IMR-90 (cell line): ENCODE results near the gene HSF2BP. TPM values are rescaled to one million over a fixed set of nuclear protein-coding genes. Genes with fewer than 3 reads are reported as not detected.

Source experiments
- ATAC-seq: fragments of 200-7000 bp; cut with Tn5 transposase; 2 replicates; pipeline ENCODE4 v1.9.1; 2020; ENCODE audit warnings: low read depth, mild to moderate bottlenecking, moderate library complexity
- BruUV-seq: library from RNA; stranded (reverse); fragments of 400-500 nt; replicated peaks from 2 replicates; lab custom pipeline; 2021; lab: Mats Ljungman, UMichigan
- CTCF ChIA-PET: fragments of 300-600 bp; formaldehyde crosslinking; extraction: SDS; loops from one replicate; lab custom pipeline; 2021; ENCODE audit warnings: antibody characterized with exemption; lab: Yijun Ruan, JAX
- POLR2A ChIA-PET: fragments of 300-600 bp; sonication (Branson Sonifier 250); formaldehyde crosslinking; loops from one replicate; lab custom pipeline; 2022; ENCODE audit warnings: antibody characterized with exemption; ENCODE audit not compliant: unreplicated experiment; lab: Charles Lee
- DNase-seq: peaks from one replicate; pipeline ENCODE4 v3.0.0; 2013
- H2AFZ ChIP-seq: replicated peaks from 2 replicates; pipeline ENCODE3; 2013; ENCODE audit warnings: low read length, mild to moderate bottlenecking; ENCODE audit not compliant: poor library complexity
- H2AK5ac ChIP-seq: 2 replicates; pipeline ENCODE4 v1.6.1; 2013; ENCODE audit warnings: low read depth, low read length, inconsistent platforms
- H2AK9ac ChIP-seq: replicated peaks from 2 replicates; pipeline ENCODE3; 2013; ENCODE audit warnings: mild to moderate bottlenecking, low read depth, low read length, moderate library complexity; ENCODE audit not compliant: poor library complexity
- H2BK120ac ChIP-seq: 2 replicates; pipeline ENCODE4 v1.6.1; 2013; ENCODE audit warnings: low read depth, low read length, inconsistent platforms
- H2BK15ac ChIP-seq: 3 replicates; pipeline ENCODE4 v1.6.1; 2013; ENCODE audit warnings: low read depth, low read length, inconsistent platforms
- H2BK20ac ChIP-seq: 2 replicates; pipeline ENCODE4 v1.6.1; 2013; ENCODE audit warnings: low read depth, mild to moderate bottlenecking, inconsistent platforms, low read length, moderate library complexity
- H2BK5ac ChIP-seq: 2 replicates; pipeline ENCODE4 v1.6.1; 2013; ENCODE audit warnings: mild to moderate bottlenecking, low read depth, low read length, inconsistent platforms; ENCODE audit not compliant: poor library complexity, severe bottlenecking
- H3K14ac ChIP-seq: replicated peaks from 2 replicates; pipeline ENCODE4 v1.6.1; 2013; ENCODE audit warnings: low read depth, low read length, inconsistent platforms
- H3K18ac ChIP-seq: 2 replicates; pipeline ENCODE4 v1.6.1; 2013; ENCODE audit warnings: low read depth, low read length, control low read depth
- H3K23ac ChIP-seq: 2 replicates; pipeline ENCODE4 v1.6.1; 2013; ENCODE audit warnings: low read depth, low read length, inconsistent platforms
- H3K27ac ChIP-seq: 2 replicates; pipeline ENCODE4 v1.5.1; 2013; ENCODE audit warnings: mild to moderate bottlenecking, control low read depth, low read length; ENCODE audit not compliant: insufficient read depth
- H3K27me3 ChIP-seq: 2 replicates; pipeline ENCODE4 v1.6.1; 2013; ENCODE audit warnings: low read length; ENCODE audit not compliant: control insufficient read depth, insufficient read depth
- H3K36me3 ChIP-seq: 2 replicates; pipeline ENCODE4 v1.6.1; 2013; ENCODE audit warnings: low read length, mixed read lengths; ENCODE audit not compliant: control insufficient read depth, insufficient read depth
- H3K4ac ChIP-seq: 2 replicates; pipeline ENCODE4 v1.6.1; 2013; ENCODE audit warnings: low read depth, low read length, inconsistent platforms
- H3K4me1 ChIP-seq: 2 replicates; pipeline ENCODE4 v1.6.1; 2013; ENCODE audit warnings: low read length, mixed read lengths; ENCODE audit not compliant: control insufficient read depth, insufficient read depth
- H3K4me2 ChIP-seq: 2 replicates; pipeline ENCODE4 v1.6.1; 2013; ENCODE audit warnings: low read depth, mild to moderate bottlenecking, control low read depth, low read length, moderate library complexity
- H3K4me3 ChIP-seq: 2 replicates; pipeline ENCODE4 v1.5.1; 2013; ENCODE audit warnings: low read depth, mild to moderate bottlenecking, control low read depth, low read length, moderate library complexity; ENCODE audit not compliant: insufficient read depth
- H3K56ac ChIP-seq: 2 replicates; pipeline ENCODE4 v1.6.1; 2013; ENCODE audit warnings: low read length, inconsistent platforms; ENCODE audit not compliant: insufficient read depth; ENCODE audit errors: extremely low read depth
- H3K79me1 ChIP-seq, 2 experiments: 2 replicates each; pipeline ENCODE4 v1.6.1; 2013; ENCODE audit warnings: low read length in 2 of 2, inconsistent platforms in 1 of 2, low read depth in 1 of 2
- H3K9ac ChIP-seq: 2 replicates; pipeline ENCODE4 v1.6.1; 2013; ENCODE audit warnings: low read depth, low read length, control low read depth
- H3K9me1 ChIP-seq: 2 replicates; pipeline ENCODE4 v1.6.1; 2013; ENCODE audit warnings: low read length, inconsistent platforms; ENCODE audit not compliant: insufficient read depth
- H3K9me3 ChIP-seq: 2 replicates; pipeline ENCODE4 v1.6.1; 2013; ENCODE audit warnings: low read length; ENCODE audit not compliant: control insufficient read depth, insufficient read depth
- H4K20me1 ChIP-seq: 2 replicates; pipeline ENCODE4 v1.6.1; 2013; ENCODE audit warnings: low read length, inconsistent platforms; ENCODE audit not compliant: insufficient read depth
- H4K5ac ChIP-seq: 2 replicates; pipeline ENCODE4 v1.6.1; 2013; ENCODE audit warnings: mild to moderate bottlenecking, low read depth, low read length, control low read depth
- H4K8ac ChIP-seq, 2 experiments: 2 replicates each; pipeline ENCODE4 v1.6.1; 2013; ENCODE audit warnings: low read depth in 2 of 2, low read length in 2 of 2, control low read depth in 1 of 2, inconsistent platforms in 1 of 2
- H4K91ac ChIP-seq: 2 replicates; pipeline ENCODE4 v1.6.1; 2013; ENCODE audit warnings: low read depth, low read length, inconsistent platforms; ENCODE audit not compliant: insufficient read depth
- BHLHE40 ChIP-seq: fragments of 150-350 bp; IDR thresholded peaks from 2 replicates; pipeline ENCODE4 v1.6.1; 2016; ENCODE audit warnings: mild to moderate bottlenecking, low read depth, low read length
- CEBPB ChIP-seq: IDR thresholded peaks from 2 replicates; pipeline ENCODE4 v1.6.1; 2012; ENCODE audit warnings: low read depth, low read length, improper control_type of control experiment
- POLR2A ChIP-seq: IDR thresholded peaks from 2 replicates; pipeline ENCODE4 v1.6.1; 2012; ENCODE audit warnings: mild to moderate bottlenecking, low read depth, low read length
- WGBS, 2 experiments: methylation state at CpG; one replicate each; pipeline versions ENCODE4 v1.1.5 to v1.1.7; 2013; ENCODE audit warnings: missing lambda C conversion rate in 2 of 2; ENCODE audit not compliant: insufficient read length in 1 of 2; ENCODE audit errors: extremely low coverage in 2 of 2; 5-methylcytosine and 5-hydroxymethylcytosine counted together
- dilution Hi-C: fragments of 300-500 bp; cut with HindIII; formaldehyde crosslinking; loops from one replicate; pipeline ENCODE4 v1.14.3; 2018; ENCODE audit warnings: low sequenced_read_pairs; ENCODE audit not compliant: unreplicated experiment
- in situ Hi-C: fragments of 300-500 bp; cut with MboI; formaldehyde crosslinking; loops from 3 replicates; pipeline ENCODE4 v1.14.3; 2019; ENCODE audit warnings: low sequenced_read_pairs, inconsistent platforms, mixed read lengths
- intact Hi-C: fragments of 100-400 bp; cut with micrococcal nuclease; formaldehyde crosslinking; loops from 2 replicates; pipeline ENCODE4 v1.10.0; 2022
- polyA plus RNA-seq, 3 experiments: library from polyadenylated mRNA; depleted of rRNA; stranded (reverse); fragments of >200 nt; gene quantifications; 2 replicates each; pipeline ENCODE4 v1.2.3, GENCODE V29; 2012; ENCODE audit warnings: low replicate concordance in 1 of 3
- total RNA-seq: library from RNA; depleted of rRNA; stranded (reverse); fragments of >200 nt; gene quantifications from 2 replicates; pipeline ENCODE4 v1.2.3, GENCODE V29; 2012
- TF ChIP-seq, protein P1 (sequence below): conservative IDR thresholded peaks from 2 replicates; pipeline ENCODE4 v1.5.1; 2012; ENCODE audit warnings: mild to moderate bottlenecking, low read depth, low read length, improper control_type of control experiment
- TF ChIP-seq, protein P2 (sequence below): fragments of 150-350 bp; IDR thresholded peaks from 2 replicates; pipeline ENCODE4 v1.6.1; 2017; ENCODE audit warnings: mild to moderate bottlenecking, antibody characterized with exemption, low read length, low read depth

The HSF2BP gene
- total and polyA plus RNA-seq, 2 of the 4 experiments (the other 2 are of a cell fraction), result 0.87 to 0.90 TPM

DNA sequence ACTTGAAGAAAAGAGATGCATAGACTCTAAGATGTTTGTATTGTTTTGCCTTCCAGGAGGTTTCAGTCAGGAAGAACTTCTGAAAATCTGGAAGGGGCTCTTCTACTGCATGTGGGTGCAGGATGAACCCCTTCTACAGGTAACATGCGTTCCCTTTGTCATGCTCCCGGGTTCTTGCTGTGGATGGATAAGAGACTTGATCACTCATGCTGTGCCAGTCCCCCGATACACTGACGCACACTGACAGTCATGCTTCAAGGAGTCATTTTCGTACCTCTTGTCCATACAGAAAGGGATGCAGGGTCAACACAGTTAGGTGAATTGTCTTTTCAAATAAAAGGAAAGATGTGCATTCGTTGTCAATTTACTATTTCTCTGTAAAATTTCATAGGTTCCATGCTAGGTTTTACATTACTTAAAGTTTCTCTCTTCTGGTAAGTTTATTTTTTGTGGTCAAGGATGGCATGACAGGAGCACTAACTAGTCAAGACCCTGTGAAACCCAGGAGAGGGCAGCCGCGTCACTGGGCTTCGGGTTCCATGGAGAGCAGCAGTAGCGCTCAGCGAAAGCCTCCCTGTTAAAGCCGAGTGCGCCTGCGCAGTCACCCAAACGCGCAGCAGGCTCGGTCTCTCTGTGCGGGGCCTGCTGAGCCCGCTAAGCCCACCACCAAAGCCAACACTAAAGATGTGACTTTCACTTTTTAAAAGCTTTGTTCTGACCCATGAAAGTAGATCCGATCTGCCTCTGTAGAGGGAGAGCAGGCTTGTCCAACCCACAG is 10.7 kb upstream of the HSF2BP start (continued):
- TF ChIP-seq, protein P1, sequence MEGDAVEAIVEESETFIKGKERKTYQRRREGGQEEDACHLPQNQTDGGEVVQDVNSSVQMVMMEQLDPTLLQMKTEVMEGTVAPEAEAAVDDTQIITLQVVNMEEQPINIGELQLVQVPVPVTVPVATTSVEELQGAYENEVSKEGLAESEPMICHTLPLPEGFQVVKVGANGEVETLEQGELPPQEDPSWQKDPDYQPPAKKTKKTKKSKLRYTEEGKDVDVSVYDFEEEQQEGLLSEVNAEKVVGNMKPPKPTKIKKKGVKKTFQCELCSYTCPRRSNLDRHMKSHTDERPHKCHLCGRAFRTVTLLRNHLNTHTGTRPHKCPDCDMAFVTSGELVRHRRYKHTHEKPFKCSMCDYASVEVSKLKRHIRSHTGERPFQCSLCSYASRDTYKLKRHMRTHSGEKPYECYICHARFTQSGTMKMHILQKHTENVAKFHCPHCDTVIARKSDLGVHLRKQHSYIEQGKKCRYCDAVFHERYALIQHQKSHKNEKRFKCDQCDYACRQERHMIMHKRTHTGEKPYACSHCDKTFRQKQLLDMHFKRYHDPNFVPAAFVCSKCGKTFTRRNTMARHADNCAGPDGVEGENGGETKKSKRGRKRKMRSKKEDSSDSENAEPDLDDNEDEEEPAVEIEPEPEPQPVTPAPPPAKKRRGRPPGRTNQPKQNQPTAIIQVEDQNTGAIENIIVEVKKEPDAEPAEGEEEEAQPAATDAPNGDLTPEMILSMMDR, result no peak

DNA sequence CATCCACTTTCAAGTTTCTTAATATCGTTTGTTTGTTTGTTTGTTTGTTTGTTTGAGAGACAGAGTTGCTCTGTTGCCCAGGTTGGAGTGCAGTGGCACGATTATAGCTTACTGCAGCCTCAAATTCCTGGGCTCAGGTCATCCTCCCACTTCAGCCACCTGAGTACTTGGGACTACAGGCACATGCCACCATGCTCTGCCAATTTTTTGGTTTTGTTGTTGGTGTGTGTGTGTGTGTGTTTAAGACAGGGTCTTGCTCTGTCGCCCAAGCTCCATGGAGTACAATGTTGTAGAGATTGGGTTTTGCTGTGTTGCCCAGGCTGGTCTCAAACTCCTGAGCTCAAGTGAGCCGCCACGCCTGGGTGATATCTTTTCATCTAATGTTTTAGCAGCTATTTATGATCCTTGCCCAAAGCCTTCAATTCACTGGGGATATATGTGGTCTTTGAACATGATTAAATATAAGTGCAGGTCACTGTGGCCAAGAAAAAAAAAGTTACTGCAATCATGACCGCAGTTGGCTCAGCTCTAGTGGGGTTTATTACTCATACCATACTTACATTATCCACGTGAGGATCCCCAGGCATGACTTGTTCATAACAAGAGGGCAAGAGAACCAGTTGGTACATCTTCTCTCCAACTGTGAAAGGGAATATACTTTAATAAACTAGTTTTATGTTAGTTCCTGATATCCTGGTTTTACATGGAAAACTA is 8.1 kb upstream of the HSF2BP start:
- Histone ChIP-seq H2BK15ac (no peak overlapping the region), H3K4me3 (no peak overlapping the region), H3K14ac (no peak overlapping the region), H3K9me3 (no peaks in the 10 kb centered on the region), H4K91ac (no peak overlapping the region), H3K79me1 (peaks cover 49 to 61% of the 10 kb centered on the region in 2 experiments), H3K23ac (no peak overlapping the region), H4K8ac (no peak overlapping the region), H2BK120ac (no peak overlapping the region), H3K18ac (no peak overlapping the region), H2BK5ac (no peak overlapping the region), H3K56ac (no peak overlapping the region), H2AK5ac (no peak overlapping the region), H4K5ac (no peak overlapping the region), H2AK9ac (no peak overlapping the region), H2BK20ac (no peak overlapping the region), H3K4me2 (no peak overlapping the region), H3K4ac (no peak overlapping the region), H3K36me3 (peaks cover 21% of the 10 kb centered on the region), H3K9me1 (peaks cover 7% of the 10 kb centered on the region), H3K27me3 (no peaks in the 10 kb centered on the region), H2AFZ (no peak overlapping the region), H3K9ac (no peak overlapping the region), H4K20me1 (peaks cover 24% of the 10 kb centered on the region), H3K4me1 (no peaks in the 10 kb centered on the region), H3K27ac (no peak overlapping the region)
- no peak for TF ChIP-seq POLR2A
- peak; percentile 74 for TF ChIP-seq BHLHE40
- TF ChIP-seq, protein P2, sequence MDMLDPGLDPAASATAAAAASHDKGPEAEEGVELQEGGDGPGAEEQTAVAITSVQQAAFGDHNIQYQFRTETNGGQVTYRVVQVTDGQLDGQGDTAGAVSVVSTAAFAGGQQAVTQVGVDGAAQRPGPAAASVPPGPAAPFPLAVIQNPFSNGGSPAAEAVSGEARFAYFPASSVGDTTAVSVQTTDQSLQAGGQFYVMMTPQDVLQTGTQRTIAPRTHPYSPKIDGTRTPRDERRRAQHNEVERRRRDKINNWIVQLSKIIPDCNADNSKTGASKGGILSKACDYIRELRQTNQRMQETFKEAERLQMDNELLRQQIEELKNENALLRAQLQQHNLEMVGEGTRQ, result peak; percentile 23; the same call in 1 of the 2 replicates
- peak; percentile 20; the same call in 1 of the 2 replicates for TF ChIP-seq CEBPB
- DNase-seq (peak; percentile 81), ATAC-seq (peak; percentile 62; the same call in 1 of the 2 replicates)
- CTCF ChIA-PET, result no interaction called here
- no TSS peak for BruUV-seq
- intact Hi-C loops (loop anchor here (10.0 kb wide), 1 partner anchor 57 kb away; no protein-coding TSS in a partner anchor), in situ Hi-C loops (no loop called here), dilution Hi-C loops (no loop called here)
- no CpG with 5 or more reads among the region's 7 CpGs for WGBS, 2 experiments
- POLR2A ChIA-PET, result no interaction called here
